Measurements from ENCODE around the gene RNF212B.
"Not testable (repeated sequence)": the region's sequence is repeated elsewhere in the genome, so short reads cannot be mapped to it uniquely, and the experiment has no call there.

RNF212B gene

GRCh38 chr14:23243066-23243465 is 5.3 kb downstream of the RNF212B start:
- no peak for DNase-seq (ENCODE audit: low read depth)

- DNase-seq (ENCODE audit: low read depth), result no peak
These were observed 7.5 kb downstream of the RNF212B start for GRCh38 chr14:23245282-23245681.

GRCh38 chr14:23248601-23249000 is 10.9 kb downstream of the RNF212B start:
- no peak for DNase-seq (ENCODE audit: low read depth)

GRCh38 chr14:23249824-23250223 is 12.1 kb downstream of the RNF212B start:
- DNase-seq (ENCODE audit: low read depth), result no peak

- no peak for DNase-seq (ENCODE audit: low read depth)
These were observed 14.3 kb downstream of the RNF212B start for GRCh38 chr14:23252006-23252405.

- no peak for DNase-seq (ENCODE audit: low read depth)
These were observed 14.9 kb downstream of the RNF212B start for GRCh38 chr14:23252420-23253333.

GRCh38 chr14:23258256-23258655 is 20.5 kb downstream of the RNF212B start:
- no peak for DNase-seq (ENCODE audit: low read depth)

- DNase-seq (ENCODE audit: low read depth), result no peak
These were observed 21.7 kb downstream of the RNF212B start for GRCh38 chr14:23259426-23259825.

GRCh38 chr14:23260849-23261248 is 23.1 kb downstream of the RNF212B start:
- DNase-seq (ENCODE audit: low read depth), result not testable (repeated sequence)

- DNase-seq (ENCODE audit: low read depth), result no peak
These were observed 31.5 kb downstream of the RNF212B start for GRCh38 chr14:23269193-23269592.

- DNase-seq (ENCODE audit: low read depth), result no peak
These were observed 37.7 kb downstream of the RNF212B start for GRCh38 chr14:23275412-23275811.

GRCh38 chr14:23277189-23277588 is 39.5 kb downstream of the RNF212B start:
- no peak for DNase-seq (ENCODE audit: low read depth)

GRCh38 chr14:23277928-23278327 is 40.2 kb downstream of the RNF212B start:
- not testable (repeated sequence) for DNase-seq (ENCODE audit: low read depth)

GRCh38 chr14:23281247-23281646 is 43.5 kb downstream of the RNF212B start:
- no peak for DNase-seq (ENCODE audit: low read depth)

GRCh38 chr14:23284654-23285529 is 47.2 kb downstream of the RNF212B start:
- no peak for DNase-seq (ENCODE audit: low read depth)

GRCh38 chr14:23285530-23286019 is 47.8 kb downstream of the RNF212B start:
- no peak for DNase-seq (ENCODE audit: low read depth)

- DNase-seq (ENCODE audit: low read depth), result peak; percentile 96
These were observed 48.5 kb downstream of the RNF212B start, which contains the start of gene HOMEZ for GRCh38 chr14:23286020-23286901. Gene HOMEZ (minus strand): TSS chr14:23286132. CDS start chr14:23285952, 180 bp downstream.

GRCh38 chr14:23286902-23287479 is 49.3 kb downstream of the RNF212B start:
- DNase-seq (ENCODE audit: low read depth), result no peak

GRCh38 chr14:23294734-23295561 is 57.2 kb downstream of the RNF212B start:
- DNase-seq (ENCODE audit: low read depth), result no peak

Data from stimulated activated CD8-positive, alpha-beta memory T cell treated with anti-CD3 and anti-CD28 coated beads, Interleukin-15, amount 100 ng/mL, for 1 hour (primary cell).